Endothelial cell of umbilical vein (primary cell): ENCODE results near the gene QRFP. TPM values are rescaled to one million over a fixed set of nuclear protein-coding genes. Genes with fewer than 3 reads are reported as not detected.

Experiments
- BruUV-seq: library from RNA; stranded (reverse); fragments of 400-500 nt; replicated peaks from 2 replicates; lab custom pipeline; 2021; lab: Mats Ljungman, UMichigan
- CTCF ChIA-PET: fragments of 300-600, 350-600 bp; sonication (Branson Sonifier 250); formaldehyde crosslinking; loops from one replicate; lab custom pipeline; 2021; ENCODE audit warnings: antibody characterized with exemption, inconsistent platforms; lab: Charles Lee
- POLR2A ChIA-PET: fragments of 300-600, 350-600 bp; sonication (Branson Sonifier 250); formaldehyde crosslinking; loops from one replicate; lab custom pipeline; 2021; ENCODE audit warnings: antibody characterized with exemption, inconsistent platforms; lab: Charles Lee
- DNase-seq: peaks from one replicate; pipeline ENCODE4 v3.0.0-alpha.2; 2011; ENCODE audit warnings: low read depth, low spot score
- FAIRE-seq: peaks from 2 replicates; lab custom pipeline; 2011; peaks lifted over from hg19 to GRCh38; lab: Jason Lieb, UNC
- H2AFZ ChIP-seq: 2 replicates; pipeline ENCODE4 v1.6.0; 2012; ENCODE audit warnings: low read depth, low read length, control low read depth, inconsistent platforms
- H3K27ac ChIP-seq: 2 replicates; pipeline ENCODE4 v1.5.1; 2011; ENCODE audit warnings: low read depth, mild to moderate bottlenecking, control low read depth, low read length, moderate library complexity; ENCODE audit not compliant: insufficient read depth
- H3K27me3 ChIP-seq, 2 experiments: 2 replicates each; pipeline versions ENCODE4 v1.6.0 to v1.6.1; 2011; ENCODE audit warnings: low read length in 2 of 2, mixed read lengths in 1 of 2; ENCODE audit not compliant: control insufficient read depth in 2 of 2, insufficient read depth in 2 of 2
- H3K36me3 ChIP-seq, 2 experiments: 2 replicates in 1 of 2; 3 replicates in 1 of 2; pipeline ENCODE4 v1.5.1; 2011; ENCODE audit warnings: low read length in 2 of 2, mild to moderate bottlenecking in 1 of 2, moderate library complexity in 1 of 2; ENCODE audit not compliant: control insufficient read depth in 2 of 2, insufficient read depth in 2 of 2; ENCODE audit errors: extremely low read depth in 1 of 2
- H3K4me1 ChIP-seq: 3 replicates; pipeline ENCODE4 v1.5.1; 2011; ENCODE audit warnings: mild to moderate bottlenecking, low read length; ENCODE audit not compliant: control insufficient read depth, insufficient read depth; ENCODE audit errors: extremely low read depth
- H3K4me2 ChIP-seq: 2 replicates; pipeline ENCODE4 v1.6.1; 2011; ENCODE audit warnings: low read length, control low read depth, mixed read lengths; ENCODE audit not compliant: insufficient read depth
- H3K4me3 ChIP-seq, 3 experiments: fragments of 200-600 bp in 1 of 3; sonication (generic), shearing (Covaris generic) in 1 of 3; replicated peaks in 1 of 3; 2 replicates each; pipeline ENCODE4 v1.5.1; 2011 to 2016; ENCODE audit warnings: control low read depth in 3 of 3, low read length in 3 of 3, mild to moderate bottlenecking in 2 of 3, inconsistent platforms in 1 of 3, low read depth in 1 of 3, moderate library complexity in 1 of 3; ENCODE audit not compliant: insufficient read depth in 1 of 3
- H3K79me2 ChIP-seq: 2 replicates; pipeline ENCODE4 v1.6.0; 2012; ENCODE audit warnings: low read length, inconsistent platforms; ENCODE audit not compliant: control insufficient read depth, insufficient read depth
- H3K9ac ChIP-seq: replicated peaks from 2 replicates; pipeline ENCODE3; 2011; ENCODE audit warnings: low read length, control low read depth; ENCODE audit not compliant: insufficient read depth; ENCODE audit errors: extremely low read depth
- H3K9me1 ChIP-seq: replicated peaks from 3 replicates; pipeline ENCODE4 v1.6.0; 2011; ENCODE audit warnings: mild to moderate bottlenecking, low read length; ENCODE audit not compliant: control insufficient read depth, insufficient read depth; ENCODE audit errors: extremely low read depth
- H3K9me3 ChIP-seq: replicated peaks from 2 replicates; pipeline ENCODE4 v1.5.1; 2012; ENCODE audit warnings: low read length, inconsistent platforms; ENCODE audit not compliant: control insufficient read depth, insufficient read depth
- H4K20me1 ChIP-seq: replicated peaks from 2 replicates; pipeline ENCODE3; 2011; ENCODE audit warnings: mild to moderate bottlenecking, low read length; ENCODE audit not compliant: control insufficient read depth, insufficient read depth; ENCODE audit errors: extremely low read depth
- CTCF ChIP-seq, 2 donors: IDR thresholded peaks; 1 replicate in 1 of 2; 2 replicates in 1 of 2; pipeline ENCODE4 v1.5.1; 2011; ENCODE audit warnings: low read length in 2 of 2, mild to moderate bottlenecking in 2 of 2, moderate library complexity in 2 of 2, control low read depth in 1 of 2, inconsistent platforms in 1 of 2, low read depth in 1 of 2; ENCODE audit not compliant: insufficient read depth in 1 of 2; ENCODE audit errors: extremely low read depth in 1 of 2
- EZH2 ChIP-seq: IDR thresholded peaks from 2 replicates; pipeline ENCODE4 v1.6.1; 2012; ENCODE audit warnings: borderline replicate concordance, low read depth, mild to moderate bottlenecking, moderate library complexity, low read length, inconsistent platforms; ENCODE audit not compliant: severe bottlenecking
- FOS ChIP-seq: IDR thresholded peaks from 2 replicates; pipeline ENCODE4 v1.6.1; 2011; ENCODE audit warnings: mild to moderate bottlenecking, low read length, moderate library complexity, borderline replicate concordance; ENCODE audit not compliant: insufficient read depth
- JUN ChIP-seq: IDR thresholded peaks from 2 replicates; pipeline ENCODE4 v1.6.1; 2011; ENCODE audit warnings: borderline replicate concordance, low read depth; ENCODE audit not compliant: insufficient read length, insufficient read depth
- MAX ChIP-seq: IDR thresholded peaks from 2 replicates; pipeline ENCODE4 v1.6.1; 2011; ENCODE audit not compliant: insufficient read depth, insufficient read length
- MYC ChIP-seq: IDR thresholded peaks from one replicate; pipeline ENCODE4 v1.6.1; 2011; ENCODE audit warnings: mild to moderate bottlenecking, low read depth, low read length
- POLR2AphosphoS5 ChIP-seq: IDR thresholded peaks from 2 replicates; pipeline ENCODE4 v1.6.1; 2012; ENCODE audit warnings: low read depth, mild to moderate bottlenecking, control low read depth, low read length, moderate library complexity; ENCODE audit not compliant: insufficient read depth
- dilution Hi-C: fragments of 300-500 bp; cut with MboI; formaldehyde crosslinking; loops from one replicate; pipeline ENCODE4 v1.15.0; 2019; ENCODE audit warnings: low sequenced_read_pairs; ENCODE audit not compliant: extremely low pct_ligation_motif_present
- intact Hi-C: fragments of 100-400 bp; cut with micrococcal nuclease; formaldehyde crosslinking; loops from one replicate; pipeline ENCODE4 v1.10.0; 2022
- polyA plus RNA-seq, 4 experiments: library from polyadenylated mRNA; depleted of rRNA in 3 of 4; stranded (reverse) in 3 of 4; unstranded in 1 of 4; fragments of >200 nt; gene quantifications; 2 replicates each; pipeline versions ENCODE4 v1.2.1 to v1.2.3, GENCODE V29; 2011 to 2012; ENCODE audit warnings: missing spikeins in 1 of 4
- total RNA-seq: library from RNA; stranded (reverse); gene quantifications from 2 replicates; pipeline ENCODE4 v1.2.3, GENCODE V29; 2021

The QRFP gene
- total and polyA plus RNA-seq, 2 donors (not counting 3 experiments of a cell fraction or from before 2014, with no cell fraction given) = not detected

GRCh38 chr9:130868230-130868629 lies 28.4 kb downstream of the QRFP start:
- Histone ChIP-seq H3K4me1 (peaks cover 2% of the 10 kb centered on the region), H3K9me1 (no peaks in the 10 kb centered on the region), H3K4me2 (no peak overlapping the region), H3K79me2 (peaks cover 65% of the 10 kb centered on the region), H3K9ac (no peak overlapping the region), H2AFZ (no peak overlapping the region), H3K9me3 (no peaks in the 10 kb centered on the region), H3K36me3 (peaks cover 21 to 41% of the 10 kb centered on the region in 2 experiments), H3K27ac (no peak overlapping the region), H3K4me3 (no peak overlapping the region), H4K20me1 (no peaks in the 10 kb centered on the region), H3K27me3 (no peaks in the 10 kb centered on the region)
- intact Hi-C loops = no loop called here
- no peak for DNase-seq
- BruUV-seq = no TSS peak
- CTCF ChIA-PET = interaction anchor here (0.9 to 11.0 kb wide), 4 partner anchors 97 to 178 kb away, joined by 3 to 327 read pairs (median 157); no protein-coding TSS in a partner anchor
- no peak for TF ChIP-seq CTCF (IDR thresholded peaks at IDR 0.05; ENCODE audit: extremely low read depth in 1 of 2, insufficient read depth in 1 of 2, low read depth in 1 of 2, low read length in 2 of 2)
- TF ChIP-seq MYC = no peak
- TF ChIP-seq FOS = no peak
- TF ChIP-seq POLR2AphosphoS5 = no peak
- no peak for TF ChIP-seq MAX
- TF ChIP-seq EZH2 = no peak
- no peak for TF ChIP-seq JUN
- no peak for FAIRE-seq
- dilution Hi-C loops = loop anchor here (25.0 kb wide), 1 partner anchor 181 kb away; the partner anchor contains the start of gene EXOSC2
- POLR2A ChIA-PET = interaction anchor here (0.6 kb wide), 1 partner anchor 178 kb away, joined by 3 read pairs; no protein-coding TSS in a partner anchor
